Measurements from ENCODE around the gene ORM1. TPM values are rescaled to one million over a fixed set of nuclear protein-coding genes. Genes with fewer than 3 reads are reported as not detected.

ORM1 gene
- total and polyA plus RNA-seq, 2 of the 8 experiments (the other 6 are each of a cell fraction or from before 2014, with no cell fraction given) = 0.32 TPM; not detected in 1

DNA sequence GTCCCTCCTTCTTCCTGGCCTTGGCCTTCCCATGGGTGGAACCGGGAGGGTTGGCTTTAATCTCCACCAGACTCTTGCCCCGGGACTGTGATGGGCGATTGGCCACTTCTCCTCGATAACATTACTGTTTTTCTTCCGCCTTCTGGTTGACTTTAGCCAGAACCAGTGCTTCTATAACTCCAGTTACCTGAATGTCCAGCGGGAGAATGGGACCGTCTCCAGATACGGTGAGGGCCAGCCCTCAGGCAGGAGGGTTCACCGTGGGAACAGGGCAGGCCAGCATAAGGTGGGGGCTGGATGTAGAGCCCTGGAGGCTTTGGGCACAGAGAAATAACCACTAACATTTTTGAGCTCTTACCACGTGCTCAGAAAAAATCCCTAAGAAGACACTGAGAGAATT, 7.7 kb downstream of the ORM1 start:
- Histone ChIP-seq H3K18ac (ENCODE audit: extremely low read depth, low read length) (no peak overlapping the region), H4K20me1 (replicated peaks in 1 of 2; ENCODE audit: control insufficient read depth in 1 of 2, insufficient read depth in 2 of 2, low read length in 2 of 2) (no peaks in the 10 kb centered on the region), H2BK120ac (replicated peaks; ENCODE audit: low read depth, low read length) (no peak overlapping the region), H2AFZ (ENCODE audit: low read length) (no peak overlapping the region), H4K8ac (ENCODE audit: extremely low read depth, insufficient read depth, low read length) (no peak overlapping the region), H3K4me1 (replicated peaks in 1 of 4; ENCODE audit: control insufficient read depth in 3 of 4, insufficient read depth in 4 of 4, low read length in 3 of 4) (0 out of 7 replicates have a peak, but pooled peaks cover 0 to 2% (median 0%) of the 10 kb centered on the region in 4 experiments), H2BK15ac (ENCODE audit: low read length) (no peak overlapping the region), H3K14ac (ENCODE audit: insufficient read length) (no peak overlapping the region), H2BK20ac (ENCODE audit: low read length) (no peak overlapping the region), H3K4ac (replicated peaks; ENCODE audit: insufficient read length, low read depth, low read length) (no peak overlapping the region), H3K4me3 (ENCODE audit: extremely low read depth in 1 of 4, insufficient read depth in 2 of 4, low read depth in 3 of 4, low read length in 4 of 4) (no peak overlapping the region), H4K91ac (replicated peaks; ENCODE audit: insufficient read length, low read length) (no peak overlapping the region), H2BK5ac (ENCODE audit: low read depth, low read length) (no peak overlapping the region), H3K23ac (ENCODE audit: insufficient read length) (no peak overlapping the region), H3K27ac (ENCODE audit: low read depth, low read length) (no peak overlapping the region), H3K79me1 (ENCODE audit: low read depth, low read length) (no peaks in the 10 kb centered on the region), H3K27me3 (replicated peaks in 1 of 4; ENCODE audit: control insufficient read depth in 3 of 4, extremely low read depth in 1 of 4, insufficient read depth in 3 of 4, low read length in 3 of 4) (no peaks in the 10 kb centered on the region), H4K5ac (ENCODE audit: insufficient read length, low read depth, low read length) (no peak overlapping the region), H3K56ac (replicated peaks; ENCODE audit: insufficient read length, low read depth, low read length) (no peak overlapping the region), H3K23me2 (ENCODE audit: low read depth, low read length) (no peaks in the 10 kb centered on the region), H2BK12ac (ENCODE audit: low read depth, low read length) (no peak overlapping the region), H2AK5ac (ENCODE audit: low read depth, low read length) (no peak overlapping the region), H3K4me2 (ENCODE audit: insufficient read depth in 1 of 2, low read depth in 2 of 2, low read length in 2 of 2) (no peak overlapping the region), H3K9me3 (ENCODE audit: insufficient read depth in 2 of 2, low read depth in 1 of 2, low read length in 1 of 2) (peaks cover 0 to 4% of the 10 kb centered on the region in 2 experiments; a peak in 1 of 4 replicates), H3K79me2 (ENCODE audit: control insufficient read depth in 1 of 2, insufficient read depth in 2 of 2, low read length in 2 of 2) (no peaks in the 10 kb centered on the region), H3K9ac (replicated peaks in 1 of 4; ENCODE audit: extremely low read depth in 1 of 4, low read depth in 3 of 4, low read length in 3 of 4) (no peak overlapping the region), H3K36me3 (ENCODE audit: control insufficient read depth in 2 of 4, insufficient read depth in 4 of 4, low read length in 3 of 4) (peaks cover 0 to 2% (median 0%) of the 10 kb centered on the region in 4 experiments; a peak in 1 of 8 replicates)
- POLR2A ChIA-PET (ENCODE audit: partially characterized antibody) = no interaction called here
- CTCF ChIA-PET (ENCODE audit: partially characterized antibody) = no interaction called here
- DNase-seq (ENCODE audit: low read depth in 1 of 2, low spot score in 2 of 2) (no peak), FAIRE-seq (no peak)
- WGBS, 2 experiments (ENCODE audit: extremely low coverage in 1 of 2, insufficient coverage in 1 of 2, insufficient read length in 1 of 2, insufficient replicate concordance in 2 of 2, low coverage in 1 of 2, low lambda C conversion rate in 2 of 2, missing lambda C conversion rate in 1 of 2) = 97% methylated on average over 10 of the region's 10 CpGs; no CpG with 5 or more reads in 1 of the 2 experiments
- no peak for TF ChIP-seq CEBPB (IDR thresholded peaks at IDR 0.05; ENCODE audit: low read depth, low read length)
- no peak for TF ChIP-seq FOSL1 (IDR thresholded peaks at IDR 0.05; ENCODE audit: insufficient read depth, low read depth, low read length)
- no peak for TF ChIP-seq SIX5 (IDR thresholded peaks at IDR 0.05; ENCODE audit: low read depth, low read length)

All from H1 (cell line).